WTC11 (cell line): ENCODE data around the gene VAT1. TPM values are rescaled to one million over a fixed set of nuclear protein-coding genes. Genes with fewer than 3 reads are reported as not detected.

Experiments used
- ATAC-seq: fragments of 200-7000 bp; cut with Tn5 transposase; 2 replicates; pipeline ENCODE4 v1.10.0; 2021; ENCODE audit warnings: mild to moderate bottlenecking, moderate library complexity
- CTCF ChIA-PET: fragments of 300-600 bp; sonication (Branson Sonifier 250); formaldehyde crosslinking; loops from one replicate; lab custom pipeline; 2021; ENCODE audit warnings: antibody characterized with exemption; lab: Charles Lee
- POLR2A ChIA-PET: fragments of 350-600 bp; sonication (Branson Sonifier 250); formaldehyde crosslinking; loops from one replicate; lab custom pipeline; 2021; ENCODE audit warnings: antibody characterized with exemption; lab: Charles Lee
- DNase-seq: peaks from one replicate; pipeline ENCODE4 v3.0.0; 2021; ENCODE audit warnings: low spot score
- H3K27ac Mint-ChIP-seq: 2 replicates; pipeline ENCODE4 v1.8.0; 2021; ENCODE audit warnings: mixed read lengths
- H3K27me3 Mint-ChIP-seq: 2 replicates; pipeline ENCODE4 v1.8.0; 2021; ENCODE audit warnings: low read depth, mild to moderate bottlenecking, moderate library complexity, mixed read lengths
- H3K36me3 Mint-ChIP-seq: 2 replicates; pipeline ENCODE4 v1.8.0; 2021; ENCODE audit warnings: mixed read lengths
- H3K4me1 Mint-ChIP-seq: 2 replicates; pipeline ENCODE4 v1.8.0; 2022; ENCODE audit warnings: mixed read lengths
- H3K4me3 Mint-ChIP-seq: 2 replicates; pipeline ENCODE4 v1.8.0; 2021; ENCODE audit warnings: mild to moderate bottlenecking, moderate library complexity, mixed read lengths
- H3K9me3 Mint-ChIP-seq: 2 replicates; pipeline ENCODE4 v1.8.0; 2021; ENCODE audit warnings: mixed read lengths
- EMX1 ChIP-seq: fragments of 250-450 bp; sonication (Bioruptor Pico); IDR thresholded peaks from 2 replicates; pipeline ENCODE4 v1.8.0; 2021; ENCODE audit warnings: mild to moderate bottlenecking
- FOXP1 ChIP-seq: sonication (generic); formaldehyde crosslinking; IDR thresholded peaks from 2 replicates; pipeline ENCODE4 v1.8.0; 2022; ENCODE audit warnings: missing genetic modification reagents, mild to moderate bottlenecking, moderate library complexity, borderline replicate concordance
- GABPB1 ChIP-seq: sonication (generic); formaldehyde crosslinking; IDR thresholded peaks from 2 replicates; pipeline ENCODE4 v1.8.1; 2023; ENCODE audit warnings: mild to moderate bottlenecking, missing genetic modification reagents
- JAZF1 ChIP-seq: fragments of 250-450 bp; sonication (Bioruptor Pico); IDR thresholded peaks from 2 replicates; pipeline ENCODE4 v1.9.0; 2021; ENCODE audit warnings: moderate library complexity, mild to moderate bottlenecking, inconsistent platforms
- MYBL2 ChIP-seq: sonication (generic); formaldehyde crosslinking; IDR thresholded peaks from 2 replicates; pipeline ENCODE4 v1.8.1; 2023; ENCODE audit warnings: mild to moderate bottlenecking, moderate library complexity, missing genetic modification reagents
- NFE2L1 ChIP-seq: sonication (generic); formaldehyde crosslinking; IDR thresholded peaks from 2 replicates; pipeline ENCODE4 v1.8.1; 2023; ENCODE audit warnings: missing genetic modification reagents
- NFYB ChIP-seq: sonication (generic); formaldehyde crosslinking; conservative IDR thresholded peaks from 2 replicates; pipeline ENCODE4 v1.8.0; 2022; ENCODE audit warnings: low read depth, missing genetic modification reagents
- PRRX2 ChIP-seq: fragments of 250-450 bp; sonication (Bioruptor Pico); IDR thresholded peaks from 2 replicates; pipeline ENCODE4 v1.8.0; 2021; ENCODE audit warnings: mild to moderate bottlenecking
- RELA ChIP-seq: sonication (generic); formaldehyde crosslinking; IDR thresholded peaks from 2 replicates; pipeline ENCODE4 v1.8.1; 2022; ENCODE audit warnings: missing genetic modification reagents, mild to moderate bottlenecking, borderline replicate concordance
- SMAD4 ChIP-seq: sonication (generic); formaldehyde crosslinking; IDR thresholded peaks from 2 replicates; pipeline ENCODE4 v1.8.0; 2022; ENCODE audit warnings: mild to moderate bottlenecking, missing genetic modification reagents
- SOX15 ChIP-seq: fragments of 250-450 bp; sonication (Bioruptor Pico); IDR thresholded peaks from 2 replicates; pipeline ENCODE4 v1.9.0; 2021; ENCODE audit warnings: mild to moderate bottlenecking
- SP1 ChIP-seq: sonication (generic); formaldehyde crosslinking; conservative IDR thresholded peaks from 2 replicates; pipeline ENCODE4 v1.8.1; 2022; ENCODE audit warnings: missing genetic modification reagents
- TP53 ChIP-seq: sonication (generic); formaldehyde crosslinking; IDR thresholded peaks from 2 replicates; pipeline ENCODE4 v1.8.1; 2023; ENCODE audit warnings: mild to moderate bottlenecking, missing genetic modification reagents
- total RNA-seq: library from RNA; stranded (reverse); gene quantifications from 3 replicates; pipeline ENCODE4 v1.2.3, GENCODE V29; 2021
- TF ChIP-seq, protein P1 (sequence below): sonication (generic); formaldehyde crosslinking; IDR thresholded peaks from 2 replicates; pipeline ENCODE4 v1.8.0; 2023; ENCODE audit warnings: missing genetic modification reagents
- TF ChIP-seq, protein P2 (sequence below): sonication (generic); formaldehyde crosslinking; IDR thresholded peaks from 2 replicates; pipeline ENCODE4 v1.8.1; 2022; ENCODE audit warnings: missing genetic modification reagents, borderline replicate concordance
- TF ChIP-seq, protein P3 (sequence below): sonication (generic); formaldehyde crosslinking; IDR thresholded peaks from 2 replicates; pipeline ENCODE4 v1.8.0; 2022; ENCODE audit warnings: mild to moderate bottlenecking, missing genetic modification reagents
- TF ChIP-seq, protein P4 (sequence below): sonication (generic); formaldehyde crosslinking; IDR thresholded peaks from 2 replicates; pipeline ENCODE4 v1.8.0; 2022; ENCODE audit warnings: mild to moderate bottlenecking, missing genetic modification reagents
- TF ChIP-seq, protein P5 (sequence below): fragments of 250-450 bp; sonication (Bioruptor Pico); IDR thresholded peaks from 2 replicates; pipeline ENCODE4 v1.9.0; 2021; ENCODE audit warnings: moderate library complexity, mild to moderate bottlenecking, inconsistent platforms, borderline replicate concordance
- TF ChIP-seq, protein P6 (sequence below): sonication (generic); formaldehyde crosslinking; IDR thresholded peaks from 2 replicates; pipeline ENCODE4 v1.8.1; 2023; ENCODE audit warnings: mild to moderate bottlenecking, missing genetic modification reagents, borderline replicate concordance
- TF ChIP-seq, protein P7 (sequence below): sonication (generic); formaldehyde crosslinking; IDR thresholded peaks from 2 replicates; pipeline ENCODE4 v1.8.1; 2022; ENCODE audit warnings: low read depth, mild to moderate bottlenecking, moderate library complexity, missing genetic modification reagents, borderline replicate concordance

Gene VAT1
- total RNA-seq, 1 experiment from 2014 or later: 298 TPM

DNA sequence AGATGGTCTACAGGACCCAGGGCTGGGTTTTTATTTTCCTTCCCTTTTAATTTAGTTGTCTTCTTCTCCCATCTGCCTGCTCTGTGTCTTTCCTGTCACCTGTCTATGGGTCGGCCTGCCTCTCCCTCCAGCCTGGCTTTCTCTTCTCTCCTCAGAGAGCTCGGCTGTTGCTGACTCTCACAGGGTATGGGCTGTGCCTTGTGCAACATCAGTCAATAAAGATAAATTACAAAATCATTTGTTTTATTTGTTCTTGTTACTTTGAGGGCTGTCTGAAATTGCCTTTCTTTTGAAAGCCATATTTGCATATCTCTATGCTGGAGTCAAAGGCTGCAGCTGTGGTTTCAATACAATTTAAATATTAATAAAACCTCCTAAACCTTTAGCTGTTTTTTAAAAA lies 18.5 kb upstream of the VAT1 start:
- peaks cover 11% of the 10 kb centered on the region; the same call in 1 of the 2 replicates for H3K36me3 Mint-ChIP-seq
- H3K4me3 Mint-ChIP-seq: no peak overlapping the region
- ChIA-PET POLR2A (no interaction called here), CTCF (interaction anchor here (0.6 to 4.3 kb wide), 2 partner anchors 16 to 105 kb away, joined by 4 to 45 read pairs; partner anchors contain the start of gene RND2)
- H3K27me3 Mint-ChIP-seq: no peaks in the 10 kb centered on the region
- TF ChIP-seq JAZF1 (CRISPR knock-in tag) (no peak), TP53 (CRISPR knock-in tag) (no peak), SP1 (CRISPR knock-in tag) (no peak), EMX1 (CRISPR knock-in tag) (no peak), MYBL2 (CRISPR knock-in tag) (no peak), SOX15 (CRISPR knock-in tag) (no peak)
- TF ChIP-seq, protein P1, sequence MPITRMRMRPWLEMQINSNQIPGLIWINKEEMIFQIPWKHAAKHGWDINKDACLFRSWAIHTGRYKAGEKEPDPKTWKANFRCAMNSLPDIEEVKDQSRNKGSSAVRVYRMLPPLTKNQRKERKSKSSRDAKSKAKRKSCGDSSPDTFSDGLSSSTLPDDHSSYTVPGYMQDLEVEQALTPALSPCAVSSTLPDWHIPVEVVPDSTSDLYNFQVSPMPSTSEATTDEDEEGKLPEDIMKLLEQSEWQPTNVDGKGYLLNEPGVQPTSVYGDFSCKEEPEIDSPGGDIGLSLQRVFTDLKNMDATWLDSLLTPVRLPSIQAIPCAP: no peak
- H3K9me3 Mint-ChIP-seq: no peaks in the 10 kb centered on the region
- peaks cover 66% of the 10 kb centered on the region for H3K4me1 Mint-ChIP-seq
- H3K27ac Mint-ChIP-seq: peak overlapping the region; percentile 99
- DNase-seq (no peak), ATAC-seq (peak; percentile 2)

DNA sequence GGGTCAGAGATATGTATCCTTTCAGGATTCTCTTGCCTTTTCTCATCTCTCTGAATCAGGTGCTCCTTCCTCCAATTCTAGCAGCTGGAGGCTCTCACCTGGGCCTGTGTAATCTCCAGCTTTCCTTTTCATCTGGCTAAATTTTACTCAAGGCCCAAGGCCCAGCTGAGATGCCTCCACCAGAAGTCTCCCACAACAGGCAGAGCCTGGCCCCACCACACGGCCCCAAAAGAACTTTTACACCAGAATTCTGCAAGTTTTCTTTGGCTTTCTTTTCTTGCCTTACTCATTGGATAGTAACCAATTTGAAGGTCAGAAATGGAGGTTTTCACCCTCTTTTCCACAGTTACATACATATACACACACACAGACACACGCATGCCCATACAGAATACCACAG lies 17.5 kb upstream of the VAT1 start:
- DNase-seq (no peak), ATAC-seq (no peak)
- ChIA-PET POLR2A (no interaction called here), CTCF (interaction anchor here (4.3 kb wide), 1 partner anchor 15 kb away, joined by 45 read pairs; the partner anchor contains the start of gene RND2)
- Mint-ChIP-seq H3K36me3 (peaks cover 6% of the 10 kb centered on the region; the same call in 1 of the 2 replicates), H3K9me3 (no peaks in the 10 kb centered on the region), H3K4me3 (no peak overlapping the region), H3K27me3 (no peaks in the 10 kb centered on the region), H3K27ac (peak overlapping the region; percentile 99), H3K4me1 (peaks cover 76% of the 10 kb centered on the region)
- TF ChIP-seq NFYB (no peak), PRRX2 (CRISPR knock-in tag) (no peak), MYBL2 (CRISPR knock-in tag) (no peak), RELA (CRISPR knock-in tag) (no peak), SMAD4 (CRISPR knock-in tag) (no peak), NFE2L1 (no peak), FOXP1 (CRISPR knock-in tag) (no peak), GABPB1 (CRISPR knock-in tag) (no peak)
- TF ChIP-seq, protein P2, sequence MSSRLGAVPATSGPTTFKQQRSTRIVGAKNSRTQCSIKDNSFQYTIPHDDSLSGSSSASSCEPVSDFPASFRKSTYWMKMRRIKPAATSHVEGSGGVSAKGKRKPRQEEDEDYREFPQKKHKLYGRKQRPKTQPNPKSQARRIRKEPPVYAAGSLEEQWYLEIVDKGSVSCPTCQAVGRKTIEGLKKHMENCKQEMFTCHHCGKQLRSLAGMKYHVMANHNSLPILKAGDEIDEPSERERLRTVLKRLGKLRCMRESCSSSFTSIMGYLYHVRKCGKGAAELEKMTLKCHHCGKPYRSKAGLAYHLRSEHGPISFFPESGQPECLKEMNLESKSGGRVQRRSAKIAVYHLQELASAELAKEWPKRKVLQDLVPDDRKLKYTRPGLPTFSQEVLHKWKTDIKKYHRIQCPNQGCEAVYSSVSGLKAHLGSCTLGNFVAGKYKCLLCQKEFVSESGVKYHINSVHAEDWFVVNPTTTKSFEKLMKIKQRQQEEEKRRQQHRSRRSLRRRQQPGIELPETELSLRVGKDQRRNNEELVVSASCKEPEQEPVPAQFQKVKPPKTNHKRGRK (CRISPR knock-in tag): no peak
- TF ChIP-seq, protein P3, sequence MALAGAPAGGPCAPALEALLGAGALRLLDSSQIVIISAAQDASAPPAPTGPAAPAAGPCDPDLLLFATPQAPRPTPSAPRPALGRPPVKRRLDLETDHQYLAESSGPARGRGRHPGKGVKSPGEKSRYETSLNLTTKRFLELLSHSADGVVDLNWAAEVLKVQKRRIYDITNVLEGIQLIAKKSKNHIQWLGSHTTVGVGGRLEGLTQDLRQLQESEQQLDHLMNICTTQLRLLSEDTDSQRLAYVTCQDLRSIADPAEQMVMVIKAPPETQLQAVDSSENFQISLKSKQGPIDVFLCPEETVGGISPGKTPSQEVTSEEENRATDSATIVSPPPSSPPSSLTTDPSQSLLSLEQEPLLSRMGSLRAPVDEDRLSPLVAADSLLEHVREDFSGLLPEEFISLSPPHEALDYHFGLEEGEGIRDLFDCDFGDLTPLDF (CRISPR knock-in tag): no peak
- TF ChIP-seq, protein P4, sequence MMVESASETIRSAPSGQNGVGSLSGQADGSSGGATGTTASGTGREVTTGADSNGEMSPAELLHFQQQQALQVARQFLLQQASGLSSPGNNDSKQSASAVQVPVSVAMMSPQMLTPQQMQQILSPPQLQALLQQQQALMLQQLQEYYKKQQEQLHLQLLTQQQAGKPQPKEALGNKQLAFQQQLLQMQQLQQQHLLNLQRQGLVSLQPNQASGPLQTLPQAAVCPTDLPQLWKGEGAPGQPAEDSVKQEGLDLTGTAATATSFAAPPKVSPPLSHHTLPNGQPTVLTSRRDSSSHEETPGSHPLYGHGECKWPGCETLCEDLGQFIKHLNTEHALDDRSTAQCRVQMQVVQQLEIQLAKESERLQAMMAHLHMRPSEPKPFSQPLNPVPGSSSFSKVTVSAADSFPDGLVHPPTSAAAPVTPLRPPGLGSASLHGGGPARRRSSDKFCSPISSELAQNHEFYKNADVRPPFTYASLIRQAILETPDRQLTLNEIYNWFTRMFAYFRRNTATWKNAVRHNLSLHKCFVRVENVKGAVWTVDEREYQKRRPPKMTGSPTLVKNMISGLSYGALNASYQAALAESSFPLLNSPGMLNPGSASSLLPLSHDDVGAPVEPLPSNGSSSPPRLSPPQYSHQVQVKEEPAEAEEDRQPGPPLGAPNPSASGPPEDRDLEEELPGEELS (CRISPR knock-in tag): no peak
- TF ChIP-seq, protein P5, sequence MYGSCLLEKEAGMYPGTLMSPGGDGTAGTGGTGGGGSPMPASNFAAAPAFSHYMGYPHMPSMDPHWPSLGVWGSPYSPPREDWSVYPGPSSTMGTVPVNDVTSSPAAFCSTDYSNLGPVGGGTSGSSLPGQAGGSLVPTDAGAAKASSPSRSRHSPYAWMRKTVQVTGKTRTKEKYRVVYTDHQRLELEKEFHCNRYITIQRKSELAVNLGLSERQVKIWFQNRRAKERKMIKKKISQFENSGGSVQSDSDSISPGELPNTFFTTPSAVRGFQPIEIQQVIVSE (CRISPR knock-in tag): no peak
- TF ChIP-seq, protein P6, sequence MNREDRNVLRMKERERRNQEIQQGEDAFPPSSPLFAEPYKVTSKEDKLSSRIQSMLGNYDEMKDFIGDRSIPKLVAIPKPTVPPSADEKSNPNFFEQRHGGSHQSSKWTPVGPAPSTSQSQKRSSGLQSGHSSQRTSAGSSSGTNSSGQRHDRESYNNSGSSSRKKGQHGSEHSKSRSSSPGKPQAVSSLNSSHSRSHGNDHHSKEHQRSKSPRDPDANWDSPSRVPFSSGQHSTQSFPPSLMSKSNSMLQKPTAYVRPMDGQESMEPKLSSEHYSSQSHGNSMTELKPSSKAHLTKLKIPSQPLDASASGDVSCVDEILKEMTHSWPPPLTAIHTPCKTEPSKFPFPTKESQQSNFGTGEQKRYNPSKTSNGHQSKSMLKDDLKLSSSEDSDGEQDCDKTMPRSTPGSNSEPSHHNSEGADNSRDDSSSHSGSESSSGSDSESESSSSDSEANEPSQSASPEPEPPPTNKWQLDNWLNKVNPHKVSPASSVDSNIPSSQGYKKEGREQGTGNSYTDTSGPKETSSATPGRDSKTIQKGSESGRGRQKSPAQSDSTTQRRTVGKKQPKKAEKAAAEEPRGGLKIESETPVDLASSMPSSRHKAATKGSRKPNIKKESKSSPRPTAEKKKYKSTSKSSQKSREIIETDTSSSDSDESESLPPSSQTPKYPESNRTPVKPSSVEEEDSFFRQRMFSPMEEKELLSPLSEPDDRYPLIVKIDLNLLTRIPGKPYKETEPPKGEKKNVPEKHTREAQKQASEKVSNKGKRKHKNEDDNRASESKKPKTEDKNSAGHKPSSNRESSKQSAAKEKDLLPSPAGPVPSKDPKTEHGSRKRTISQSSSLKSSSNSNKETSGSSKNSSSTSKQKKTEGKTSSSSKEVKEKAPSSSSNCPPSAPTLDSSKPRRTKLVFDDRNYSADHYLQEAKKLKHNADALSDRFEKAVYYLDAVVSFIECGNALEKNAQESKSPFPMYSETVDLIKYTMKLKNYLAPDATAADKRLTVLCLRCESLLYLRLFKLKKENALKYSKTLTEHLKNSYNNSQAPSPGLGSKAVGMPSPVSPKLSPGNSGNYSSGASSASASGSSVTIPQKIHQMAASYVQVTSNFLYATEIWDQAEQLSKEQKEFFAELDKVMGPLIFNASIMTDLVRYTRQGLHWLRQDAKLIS (CRISPR knock-in tag): no peak
- TF ChIP-seq, protein P7, sequence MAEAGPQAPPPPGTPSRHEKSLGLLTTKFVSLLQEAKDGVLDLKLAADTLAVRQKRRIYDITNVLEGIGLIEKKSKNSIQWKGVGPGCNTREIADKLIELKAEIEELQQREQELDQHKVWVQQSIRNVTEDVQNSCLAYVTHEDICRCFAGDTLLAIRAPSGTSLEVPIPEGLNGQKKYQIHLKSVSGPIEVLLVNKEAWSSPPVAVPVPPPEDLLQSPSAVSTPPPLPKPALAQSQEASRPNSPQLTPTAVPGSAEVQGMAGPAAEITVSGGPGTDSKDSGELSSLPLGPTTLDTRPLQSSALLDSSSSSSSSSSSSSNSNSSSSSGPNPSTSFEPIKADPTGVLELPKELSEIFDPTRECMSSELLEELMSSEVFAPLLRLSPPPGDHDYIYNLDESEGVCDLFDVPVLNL: no peak
- TF ChIP-seq, all 79 proteins: peak for 0
